GDM1 (cell line): ENCODE results near the gene GPR3.
A peak's percentile ranks its signal among the peaks of the same experiment; 100 is the strongest.
"Not testable (repeated sequence)": the region's sequence is repeated elsewhere in the genome, so short reads cannot be mapped to it uniquely, and the experiment has no call there.

Source experiments
- DNase-seq: peaks from one replicate; lab custom pipeline; 2025; lab: John Stamatoyannopoulos, UW

The GPR3 gene

DNA sequence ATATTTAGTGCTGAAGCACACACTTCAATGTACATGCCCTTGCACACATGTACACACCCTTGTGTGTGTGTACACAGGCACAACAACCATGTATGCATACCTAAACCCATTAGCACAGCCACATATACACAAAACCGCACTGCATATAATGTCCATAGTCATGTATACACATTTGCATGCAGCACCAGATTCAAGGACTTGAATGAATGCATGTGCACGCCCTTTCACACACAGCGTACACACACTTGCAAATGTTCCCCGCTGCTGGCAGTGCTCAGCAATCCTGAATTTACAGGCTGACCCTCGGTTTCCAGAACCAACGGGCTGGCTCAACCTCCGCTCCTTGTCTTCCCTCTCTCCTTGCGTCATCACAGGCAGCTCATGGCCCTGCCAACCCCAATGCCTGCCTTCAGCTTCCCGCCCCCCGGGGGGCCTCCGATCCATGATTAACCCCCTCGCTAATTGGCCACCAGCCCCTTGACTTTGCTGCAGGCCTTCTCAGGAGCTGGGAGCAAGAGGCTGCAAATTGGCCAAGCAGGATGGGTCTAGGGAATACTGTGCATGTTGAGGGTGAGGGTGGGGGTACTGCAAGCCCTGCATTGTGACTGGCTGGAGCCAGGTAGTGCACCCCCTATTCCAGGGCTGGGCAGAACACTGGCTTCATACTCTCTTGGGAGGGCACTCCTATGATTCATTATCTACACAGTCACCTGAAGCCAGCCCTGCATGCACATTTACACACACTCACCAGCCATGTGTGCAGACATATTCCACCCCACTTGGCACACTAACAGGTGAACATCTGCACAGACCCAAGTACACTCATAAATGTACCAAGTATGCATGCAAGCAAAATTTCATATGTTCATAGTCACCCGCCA lies 7.9 kb downstream of the GPR3 start:
- no peak for DNase-seq

DNA sequence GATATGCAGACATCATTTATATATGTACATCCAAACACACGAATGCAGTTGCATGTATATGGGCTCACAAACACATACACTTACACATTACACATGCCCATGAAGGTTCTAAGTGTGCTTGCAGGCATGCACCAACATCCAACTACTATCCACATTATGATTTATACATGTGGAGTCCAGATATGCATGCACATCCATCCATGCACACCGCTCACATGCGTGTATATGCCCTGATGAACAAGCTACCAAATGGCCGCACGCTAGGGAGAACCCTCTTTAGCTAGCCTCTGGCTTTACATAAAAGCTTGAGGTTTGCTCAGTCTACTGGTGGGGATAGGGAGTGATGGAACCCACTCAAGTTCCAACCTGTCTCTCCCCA lies 8.5 kb downstream of the GPR3 start:
- DNase-seq = no peak

DNA sequence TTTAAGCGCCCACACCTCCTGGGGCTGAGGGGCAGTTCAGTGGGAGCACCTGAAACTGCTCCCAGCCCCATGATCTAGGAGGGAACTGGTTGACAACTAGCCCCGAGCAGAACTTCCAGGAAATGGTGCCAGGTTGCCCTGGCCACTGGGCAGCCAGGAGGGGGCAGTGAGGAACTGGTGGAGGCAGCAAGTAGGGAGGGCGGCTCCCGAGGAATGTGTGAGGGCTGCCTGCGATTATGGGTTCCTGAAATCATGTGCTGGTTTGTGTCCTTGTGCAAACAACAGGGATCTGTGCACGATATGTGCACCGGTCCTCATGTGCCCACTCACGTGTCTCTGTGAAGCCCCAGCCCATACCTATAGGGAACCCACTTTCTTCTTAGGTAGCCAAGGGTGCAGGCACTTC lies 9.9 kb downstream of the GPR3 start:
- no peak for DNase-seq

DNA sequence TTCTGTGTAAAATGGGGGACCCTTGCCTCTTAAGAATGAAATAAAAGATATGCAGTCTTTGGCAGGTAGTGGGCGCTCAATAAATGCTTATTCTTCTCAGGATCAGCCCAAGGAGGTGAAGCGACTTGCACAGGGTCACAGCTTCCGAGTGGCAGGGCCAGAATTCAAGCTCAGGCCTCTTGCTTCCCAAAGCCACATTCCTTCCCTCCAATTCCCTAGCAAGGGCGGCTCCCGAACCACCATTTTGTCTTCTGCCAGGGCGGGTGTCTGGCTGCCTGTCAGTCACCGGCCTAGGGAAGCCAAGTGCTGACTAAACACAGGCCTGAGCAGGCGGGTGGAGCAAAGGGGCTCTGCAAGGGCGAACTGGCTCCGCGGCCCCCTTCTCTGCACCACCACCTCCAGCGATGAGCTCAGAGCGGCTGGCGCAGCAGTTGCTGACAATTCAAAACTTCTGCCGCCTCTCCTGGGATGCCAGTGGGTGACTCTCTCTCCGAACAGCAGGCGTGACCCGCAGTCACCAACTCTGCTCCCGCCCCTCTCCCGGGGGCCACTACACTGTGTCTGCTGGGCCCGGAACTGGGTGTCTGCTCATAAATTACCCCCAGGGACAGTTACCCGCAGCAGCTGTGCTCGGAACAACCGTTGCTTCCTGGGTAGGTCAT lies 10.8 kb downstream of the GPR3 start:
- no peak for DNase-seq

GRCh38 chr1:27403931-27404330 lies 11.5 kb downstream of the GPR3 start:
- DNase-seq = no peak

DNA sequence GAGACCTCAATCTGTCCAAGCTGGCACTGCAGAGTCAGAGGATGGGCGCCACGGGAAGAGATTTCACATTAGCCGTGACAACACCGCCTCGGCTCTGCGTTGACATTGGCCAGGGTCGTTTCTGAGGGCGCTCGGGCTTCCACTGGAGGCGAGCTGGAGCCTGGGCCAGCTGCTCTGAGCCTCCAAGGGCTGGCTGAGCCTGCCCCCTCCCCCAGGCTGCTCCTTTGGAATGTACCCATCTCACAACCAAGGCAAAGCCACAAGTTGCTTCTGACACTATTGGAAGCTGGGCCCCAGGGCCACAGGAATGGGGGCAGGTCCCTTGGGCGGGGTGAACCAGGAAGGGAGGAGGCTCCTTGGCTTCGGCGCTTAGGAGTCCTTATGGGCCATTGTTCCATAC lies 12.7 kb downstream of the GPR3 start:
- DNase-seq = no peak

DNA sequence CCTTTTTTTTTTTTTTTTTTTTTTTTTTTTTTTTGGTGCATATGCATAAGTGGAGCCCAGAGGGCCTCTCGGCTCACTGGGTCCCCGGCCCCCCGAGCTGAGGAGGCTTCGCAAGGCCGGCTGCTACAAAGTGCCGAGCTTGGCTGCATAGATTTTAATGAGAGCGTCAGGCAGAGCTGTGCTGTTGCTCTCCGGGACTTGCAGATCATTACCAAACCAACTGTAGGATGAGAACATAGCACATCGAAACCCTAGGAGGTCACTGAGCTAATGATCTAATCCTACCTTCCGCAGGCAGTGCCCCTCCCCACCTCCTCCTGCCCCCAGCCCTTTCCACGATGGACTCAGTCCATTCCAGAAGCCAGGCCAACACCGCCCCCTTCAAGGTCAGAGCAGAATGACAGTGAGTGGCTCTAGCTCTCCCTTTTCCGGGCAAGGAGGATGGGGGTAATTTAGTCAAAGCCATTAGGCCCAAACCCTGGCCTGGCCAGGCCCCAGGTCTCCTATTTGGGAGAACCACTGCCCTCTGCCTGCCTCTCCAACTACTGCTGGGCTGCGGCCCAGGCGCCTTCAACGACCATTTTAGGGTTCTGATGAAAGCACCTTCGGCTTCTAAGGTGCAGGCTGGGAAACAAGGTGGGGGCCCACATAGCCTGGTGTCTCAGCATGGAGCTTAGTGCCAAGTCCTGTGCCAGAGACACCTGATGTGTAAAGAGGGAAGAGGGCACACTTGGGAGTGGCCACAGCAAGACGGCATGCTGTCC lies 13.4 kb downstream of the GPR3 start:
- DNase-seq = not testable (repeated sequence)

DNA sequence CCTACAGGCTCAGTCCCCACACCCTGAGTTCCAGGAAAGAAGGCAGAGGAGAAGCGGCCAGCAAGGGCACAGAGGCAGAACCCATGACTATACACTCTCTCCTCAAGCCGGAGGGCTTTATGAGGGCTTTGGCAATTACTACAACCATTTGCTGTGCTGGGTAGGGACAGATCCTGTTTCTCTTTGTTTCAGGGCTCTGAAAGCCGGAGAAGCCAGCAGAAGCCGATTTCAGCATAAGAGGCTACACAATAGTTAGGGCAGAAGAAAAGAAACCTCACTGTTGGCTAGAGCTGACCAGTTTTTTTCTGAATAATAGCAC lies 13.9 kb downstream of the GPR3 start:
- DNase-seq = no peak

DNA sequence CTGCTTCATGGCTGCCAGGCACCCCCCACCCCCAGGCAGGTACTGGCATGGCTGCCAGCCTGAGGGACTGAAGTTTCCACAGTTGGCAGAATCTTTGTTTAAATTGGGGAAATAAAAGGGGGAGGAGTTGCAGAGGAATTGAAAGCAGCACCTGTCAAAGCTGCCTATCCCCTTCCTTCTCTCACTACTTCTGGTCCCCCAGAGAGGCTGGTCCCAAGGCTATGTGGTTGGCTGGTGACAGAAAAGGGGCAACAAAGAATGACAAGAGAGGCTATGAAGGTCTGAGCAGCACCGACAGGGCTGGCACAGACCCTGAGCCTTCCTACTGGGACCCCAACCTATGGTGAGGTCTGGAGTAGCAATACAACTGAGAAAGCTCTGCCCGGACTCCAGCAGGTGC lies 14.4 kb downstream of the GPR3 start:
- DNase-seq = not testable (repeated sequence)

DNA sequence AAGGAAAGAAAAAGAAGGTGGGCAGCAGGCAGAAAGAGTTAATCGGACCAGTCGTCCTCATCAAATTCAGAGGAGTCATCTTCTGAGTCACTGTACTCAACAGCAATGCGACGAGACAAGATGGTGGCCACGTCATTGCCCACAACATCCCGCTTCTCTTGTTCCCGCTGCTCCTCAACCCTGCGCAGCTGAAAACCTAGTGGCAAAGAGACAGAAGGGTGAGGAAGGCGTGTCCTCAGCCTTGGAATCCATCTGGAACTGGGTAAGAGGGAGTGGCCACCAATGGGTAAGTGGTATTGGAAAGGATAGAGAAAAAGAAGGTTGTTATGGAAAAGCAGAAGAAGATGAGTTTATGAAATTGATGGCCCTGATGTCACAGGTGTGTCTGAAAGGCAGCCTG lies 15.7 kb downstream of the GPR3 start:
- DNase-seq = no peak

DNA sequence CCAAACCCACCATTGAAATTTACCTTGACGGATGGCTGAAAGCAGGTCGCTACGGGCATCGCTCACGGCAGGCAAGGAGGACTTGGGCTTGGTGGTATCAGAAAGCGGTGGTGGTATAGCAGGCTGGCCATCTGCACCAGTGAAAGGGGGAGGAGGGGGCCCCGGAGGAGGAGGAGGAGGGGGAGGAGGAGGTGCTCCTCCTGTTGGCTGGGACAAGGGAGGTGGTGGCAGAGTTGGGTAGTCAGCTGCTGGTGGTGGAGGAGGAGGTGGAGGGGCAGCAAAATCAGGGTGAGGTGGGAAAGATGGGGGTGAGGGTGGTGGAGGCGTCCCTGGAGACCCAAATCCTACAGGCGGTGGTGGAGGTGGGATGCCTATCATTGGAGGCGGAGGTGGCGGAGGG lies 17.2 kb downstream of the GPR3 start:
- DNase-seq = no peak

- DNase-seq = no peak
These were observed 18.3 kb downstream of the GPR3 start for GRCh38 chr1:27410709-27411108.

- DNase-seq = no peak
These were observed 20.1 kb downstream of the GPR3 start for GRCh38 chr1:27412502-27412901.

DNA sequence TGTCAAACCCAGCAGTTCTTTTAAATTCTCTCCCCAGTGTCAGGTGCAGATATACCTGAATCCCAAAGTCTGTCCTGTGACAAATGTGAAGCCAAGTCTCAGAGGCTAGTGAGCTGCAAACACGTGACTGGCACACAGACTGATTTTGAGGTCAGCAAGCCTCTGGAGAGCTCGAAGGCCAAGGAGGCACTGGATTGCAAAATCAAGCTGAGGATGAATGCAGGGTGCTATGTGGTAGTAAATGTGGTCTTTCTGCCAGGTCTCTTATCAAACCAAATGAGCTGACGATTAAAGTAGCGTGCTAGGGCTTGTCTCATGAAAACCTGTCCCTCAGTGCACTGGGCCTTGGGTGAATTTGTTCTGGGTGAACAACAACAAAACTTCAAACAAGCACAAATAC lies 20.6 kb downstream of the GPR3 start:
- no peak for DNase-seq

- no peak for DNase-seq
These were observed 21.7 kb downstream of the GPR3 start for GRCh38 chr1:27414091-27414490.

- DNase-seq = peak; percentile 56
These were observed 24.1 kb downstream of the GPR3 start for GRCh38 chr1:27416387-27417111.

DNA sequence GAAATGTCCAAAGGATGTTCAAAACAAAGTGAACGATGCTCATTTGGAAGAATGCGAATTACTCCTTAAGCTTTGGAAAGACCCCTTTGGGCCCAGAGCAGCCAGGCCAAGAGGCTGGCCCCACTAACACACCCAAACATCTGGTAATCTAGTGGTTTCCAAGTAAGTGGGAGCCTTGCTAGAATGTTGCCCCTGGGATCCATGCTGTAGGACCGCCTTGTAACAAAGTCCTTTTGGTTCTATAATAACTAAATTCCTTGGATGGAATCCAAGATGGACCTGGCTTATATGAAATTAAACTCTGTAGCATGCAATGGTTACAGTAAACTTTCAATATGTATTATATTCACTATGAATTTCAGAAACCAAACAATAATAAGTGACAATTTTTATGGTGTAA lies 25.3 kb downstream of the GPR3 start:
- no peak for DNase-seq

DNA sequence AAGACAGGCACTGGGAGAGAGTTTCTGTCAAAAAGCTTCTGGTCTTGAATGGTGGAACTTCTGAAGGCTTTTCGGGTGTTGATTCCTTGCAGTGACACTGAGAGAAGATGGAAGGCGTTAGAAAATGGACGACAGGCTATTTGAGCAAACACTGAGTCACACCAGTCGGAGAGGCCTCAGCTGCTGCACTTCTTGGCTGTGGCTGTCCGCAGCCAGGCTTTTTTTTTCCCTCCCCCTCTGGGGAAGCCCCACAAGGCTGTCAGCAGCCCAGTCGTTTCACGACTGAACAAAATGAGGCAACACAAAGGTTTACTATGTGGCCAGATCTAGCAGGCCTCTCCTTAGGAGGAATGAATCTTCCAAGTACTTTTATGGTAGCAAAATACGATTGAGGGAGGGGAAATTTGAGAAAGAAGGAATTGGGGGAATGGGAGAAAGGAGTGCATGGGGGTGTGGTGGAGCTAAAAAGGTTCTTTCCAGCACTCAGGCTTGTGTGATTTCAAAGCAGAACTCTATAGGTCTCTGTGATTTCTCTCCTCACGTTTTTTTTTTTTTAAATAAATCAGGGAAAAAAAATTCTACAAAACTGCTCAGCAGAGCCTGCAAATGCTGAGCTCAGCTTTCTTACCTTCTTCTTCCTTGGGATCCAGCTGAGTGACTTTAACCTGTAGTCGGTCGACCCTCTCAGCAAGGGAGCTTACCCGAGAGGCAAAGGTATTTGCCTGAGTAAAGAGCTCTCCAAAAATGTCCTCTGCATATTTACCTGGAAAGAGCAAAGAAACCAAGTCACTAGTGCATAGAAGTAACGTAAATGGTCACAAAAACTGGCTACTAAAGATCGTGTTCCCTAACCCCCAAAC lies 26.1 kb downstream of the GPR3 start:
- DNase-seq = no peak

DNA sequence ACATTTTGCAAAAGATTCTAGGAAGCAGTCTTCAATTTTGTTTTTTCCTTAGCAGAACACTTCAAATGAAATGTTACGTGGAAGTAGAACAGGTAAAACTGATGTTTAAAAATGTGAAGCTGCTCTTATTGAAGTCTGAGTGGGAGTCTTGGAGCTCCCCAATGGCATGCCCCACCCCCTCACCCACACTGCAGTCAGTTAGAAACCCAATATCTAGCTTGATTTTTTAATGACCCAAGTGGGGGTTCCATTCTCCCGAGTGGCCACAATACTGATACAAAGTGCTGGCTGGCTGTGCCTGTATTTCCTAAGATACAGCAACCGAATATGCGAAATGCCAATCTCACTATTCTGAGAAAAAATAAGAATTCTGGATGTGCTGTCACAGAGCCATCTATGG lies 31.3 kb downstream of the GPR3 start:
- DNase-seq = no peak

- no peak for DNase-seq
These were observed 34.9 kb downstream of the GPR3 start for GRCh38 chr1:27427329-27427728.

GRCh38 chr1:27427816-27428315 lies 35.4 kb downstream of the GPR3 start:
- no peak for DNase-seq
